GM06990 (cell line): ENCODE results near the gene MMGT1.

Source experiments
- DNase-seq: peaks from one replicate; pipeline ENCODE4 v3.0.0-alpha.2; 2011; ENCODE audit not compliant: insufficient read length; ENCODE audit errors: extremely low read depth
- H3K27me3 ChIP-seq: replicated peaks from 2 replicates; pipeline ENCODE4 v1.6.0; 2011; ENCODE audit warnings: low read length; ENCODE audit not compliant: control insufficient read depth, insufficient read depth
- H3K36me3 ChIP-seq: 2 replicates; pipeline ENCODE4 v1.5.1; 2011; ENCODE audit warnings: low read length; ENCODE audit not compliant: control insufficient read depth, insufficient read depth
- H3K4me3 ChIP-seq: replicated peaks from 2 replicates; pipeline ENCODE4 v1.5.1; 2011; ENCODE audit warnings: low read depth, mild to moderate bottlenecking, control low read depth, low read length
- TF ChIP-seq, protein P1 (sequence below): IDR thresholded peaks from 2 replicates; pipeline ENCODE4 v1.5.1; 2011; ENCODE audit warnings: low read length, control low read depth, mild to moderate bottlenecking, inconsistent platforms; ENCODE audit not compliant: insufficient read depth, poor library complexity, severe bottlenecking

MMGT1 gene

DNA sequence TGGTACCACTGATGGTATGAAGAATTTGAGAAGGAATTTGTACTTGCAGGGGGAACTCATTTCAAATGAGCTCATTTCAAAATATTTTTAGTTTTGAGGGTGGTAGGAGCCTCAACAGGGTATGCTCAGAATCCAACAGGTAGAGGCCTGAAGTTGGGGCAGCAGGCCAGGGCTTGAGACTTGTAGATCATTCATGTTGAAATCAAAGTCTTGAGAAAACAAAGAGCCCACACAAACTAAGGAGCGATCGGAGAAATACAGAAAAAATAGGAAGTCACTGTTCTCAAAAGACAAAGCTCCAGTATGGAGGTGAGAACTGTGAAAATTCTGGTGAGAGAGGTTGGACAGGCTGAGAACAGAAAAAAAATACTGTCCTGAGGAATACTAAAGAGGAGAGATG, 10.5 kb upstream of the MMGT1 start:
- TF ChIP-seq, protein P1, sequence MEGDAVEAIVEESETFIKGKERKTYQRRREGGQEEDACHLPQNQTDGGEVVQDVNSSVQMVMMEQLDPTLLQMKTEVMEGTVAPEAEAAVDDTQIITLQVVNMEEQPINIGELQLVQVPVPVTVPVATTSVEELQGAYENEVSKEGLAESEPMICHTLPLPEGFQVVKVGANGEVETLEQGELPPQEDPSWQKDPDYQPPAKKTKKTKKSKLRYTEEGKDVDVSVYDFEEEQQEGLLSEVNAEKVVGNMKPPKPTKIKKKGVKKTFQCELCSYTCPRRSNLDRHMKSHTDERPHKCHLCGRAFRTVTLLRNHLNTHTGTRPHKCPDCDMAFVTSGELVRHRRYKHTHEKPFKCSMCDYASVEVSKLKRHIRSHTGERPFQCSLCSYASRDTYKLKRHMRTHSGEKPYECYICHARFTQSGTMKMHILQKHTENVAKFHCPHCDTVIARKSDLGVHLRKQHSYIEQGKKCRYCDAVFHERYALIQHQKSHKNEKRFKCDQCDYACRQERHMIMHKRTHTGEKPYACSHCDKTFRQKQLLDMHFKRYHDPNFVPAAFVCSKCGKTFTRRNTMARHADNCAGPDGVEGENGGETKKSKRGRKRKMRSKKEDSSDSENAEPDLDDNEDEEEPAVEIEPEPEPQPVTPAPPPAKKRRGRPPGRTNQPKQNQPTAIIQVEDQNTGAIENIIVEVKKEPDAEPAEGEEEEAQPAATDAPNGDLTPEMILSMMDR, result no peak
- H3K36me3 ChIP-seq, result no peaks in the 10 kb centered on the region
- no peak overlapping the region for H3K4me3 ChIP-seq
- no peaks in the 10 kb centered on the region for H3K27me3 ChIP-seq
- no peak for DNase-seq

DNA sequence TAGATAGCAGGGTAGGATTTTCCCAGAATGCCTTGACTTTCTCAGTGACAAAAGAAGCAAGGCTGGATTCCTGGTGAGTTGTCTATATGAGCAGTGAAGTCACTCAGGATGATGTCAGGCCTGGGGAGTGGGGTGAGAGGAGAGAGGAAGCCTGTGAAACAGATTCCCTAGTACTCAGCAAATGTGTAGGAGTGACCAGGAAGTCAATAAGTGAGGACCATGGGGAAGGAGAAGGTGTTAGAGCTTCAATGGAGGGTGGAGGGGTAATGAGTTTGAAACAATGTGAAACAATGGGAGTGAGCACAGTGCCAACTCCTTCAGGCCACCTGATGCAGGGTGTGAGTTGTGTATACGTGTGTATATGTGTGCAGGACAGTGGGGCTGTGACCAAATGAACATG, 9.1 kb upstream of the MMGT1 start:
- no peaks in the 10 kb centered on the region for H3K27me3 ChIP-seq
- TF ChIP-seq, protein P1, result no peak
- H3K36me3 ChIP-seq, result no peaks in the 10 kb centered on the region
- no peak overlapping the region for H3K4me3 ChIP-seq
- no peak for DNase-seq

DNA sequence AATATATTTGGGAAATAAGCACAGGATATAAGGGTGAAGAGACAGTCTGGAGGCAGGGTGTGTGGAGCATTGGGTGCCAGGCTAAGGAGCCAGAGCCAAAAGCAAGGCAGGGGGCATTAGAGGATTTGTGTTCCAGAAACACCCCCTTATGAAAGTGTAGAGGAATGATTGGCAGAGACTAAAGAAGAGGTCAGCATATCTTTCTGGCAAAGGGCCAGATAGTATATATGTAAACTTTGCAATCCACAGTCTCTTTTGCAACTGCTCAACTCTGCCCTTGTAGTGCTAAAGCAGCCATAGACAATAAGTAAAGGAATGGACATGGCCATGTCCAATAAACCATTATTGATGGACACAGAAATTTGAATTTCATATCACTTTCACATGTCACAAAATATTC, 7.9 kb upstream of the MMGT1 start:
- DNase-seq, result no peak
- TF ChIP-seq, protein P1, result no peak
- no peak overlapping the region for H3K4me3 ChIP-seq
- no peaks in the 10 kb centered on the region for H3K27me3 ChIP-seq
- no peaks in the 10 kb centered on the region for H3K36me3 ChIP-seq

DNA sequence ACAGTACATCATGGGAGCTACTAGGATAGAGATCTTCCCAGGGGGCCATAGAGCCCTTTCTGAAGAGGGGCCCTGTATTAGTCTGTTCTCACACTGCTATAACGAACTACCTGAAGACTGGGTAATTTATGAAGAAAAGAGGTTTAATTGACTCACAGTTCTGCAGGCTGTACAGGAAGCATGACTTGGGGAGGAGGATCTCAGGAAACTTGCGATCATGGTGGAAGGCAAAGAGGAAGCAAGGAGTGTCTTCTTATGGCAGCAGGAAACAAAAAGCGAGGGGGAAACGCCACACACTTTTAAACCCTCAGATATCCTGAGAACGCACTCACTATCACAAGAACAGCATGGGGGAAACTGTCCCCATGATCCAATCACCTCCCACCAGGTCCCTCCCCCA, 7.2 kb upstream of the MMGT1 start:
- TF ChIP-seq, protein P1, result no peak

DNA sequence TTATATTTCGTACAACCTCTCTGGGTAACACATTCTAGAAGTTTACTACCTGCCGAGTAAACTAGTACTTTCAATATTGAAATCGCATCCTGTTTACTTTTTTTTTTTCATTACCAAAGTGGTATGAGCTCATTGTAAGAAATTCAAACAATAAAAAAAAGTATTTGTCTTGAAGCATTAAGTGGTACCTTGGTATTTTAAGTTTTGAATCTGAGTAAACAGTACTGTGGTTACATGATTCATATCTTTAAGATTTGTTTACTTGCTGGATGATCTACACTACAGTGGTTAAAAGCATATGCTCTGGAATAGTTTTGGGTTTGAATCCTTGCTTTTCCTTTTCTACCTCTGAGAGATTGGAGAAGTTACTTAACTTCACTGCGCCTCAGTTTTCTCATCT, 3.8 kb upstream of the MMGT1 start:
- TF ChIP-seq, protein P1, result no peak
- Histone ChIP-seq H3K36me3 (no peaks in the 10 kb centered on the region), H3K4me3 (no peak overlapping the region), H3K27me3 (no peaks in the 10 kb centered on the region)
- no peak for DNase-seq

More for the DNA sequence above, 7.2 kb upstream of the MMGT1 start:
- no peaks in the 10 kb centered on the region for H3K36me3 ChIP-seq
- no peak overlapping the region for H3K4me3 ChIP-seq
- DNase-seq, result no peak
- H3K27me3 ChIP-seq, result no peaks in the 10 kb centered on the region

DNA sequence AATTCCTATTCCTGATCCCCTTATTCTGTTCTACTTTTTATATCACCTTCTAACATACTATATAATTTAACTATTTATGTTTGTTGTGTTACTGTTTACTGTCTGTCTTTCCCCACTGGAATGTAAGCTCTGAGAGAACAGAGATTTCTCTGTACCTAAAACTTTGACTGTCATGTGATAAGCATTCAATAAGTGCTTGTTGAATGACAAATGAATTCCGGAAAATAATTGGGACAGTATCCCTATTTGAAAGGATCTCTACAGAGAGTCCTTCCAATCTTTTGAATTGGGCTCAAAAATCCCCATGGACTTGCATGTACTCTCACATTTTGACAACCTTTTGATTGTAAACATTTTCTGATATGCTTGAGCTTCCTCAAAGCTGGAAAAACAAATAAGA, 1.6 kb upstream of the MMGT1 start:
- H3K36me3 ChIP-seq, result no peaks in the 10 kb centered on the region
- H3K4me3 ChIP-seq, result no peak overlapping the region
- no peak for DNase-seq
- no peaks in the 10 kb centered on the region for H3K27me3 ChIP-seq
- TF ChIP-seq, protein P1, result no peak
